CD14-positive monocyte (primary cell): ENCODE results near the gene UBQLN3. TPM values are rescaled to one million over a fixed set of nuclear protein-coding genes. Genes with fewer than 3 reads are reported as not detected.

ENCODE experiments used
- DNase-seq, 3 donors: peaks; one replicate each; pipeline ENCODE4 v3.0.0-alpha.2; 2011 to 2022
- H2AFZ ChIP-seq: 2 replicates; pipeline ENCODE4 v1.6.0; 2012; ENCODE audit warnings: mild to moderate bottlenecking, low read depth, low read length, inconsistent platforms; ENCODE audit not compliant: insufficient read depth, poor library complexity, severe bottlenecking
- H3K27ac ChIP-seq, 2 donors: 1 replicate in 1 of 2; 2 replicates in 1 of 2; pipeline ENCODE4 v1.5.1; 2012 to 2013; ENCODE audit warnings: low read length in 2 of 2, control low read depth in 1 of 2, inconsistent platforms in 1 of 2, low read depth in 1 of 2, mild to moderate bottlenecking in 1 of 2
- H3K27me3 ChIP-seq, 2 donors: one replicate each; pipeline versions ENCODE4 v1.6.0 to v1.6.1; 2011 to 2013; ENCODE audit warnings: low read length in 2 of 2; ENCODE audit not compliant: control insufficient read depth in 2 of 2, insufficient read depth in 2 of 2
- H3K36me3 ChIP-seq, 2 donors: replicated peaks in 1 of 2; 1 replicate in 1 of 2; 2 replicates in 1 of 2; pipeline versions ENCODE4 v1.5.1 to v1.6.1; 2012 to 2013; ENCODE audit warnings: low read length in 2 of 2, control low read depth in 1 of 2, inconsistent platforms in 1 of 2, mild to moderate bottlenecking in 1 of 2; ENCODE audit not compliant: insufficient read depth in 2 of 2, control insufficient read depth in 1 of 2
- H3K4me1 ChIP-seq, 2 donors: 1 replicate in 1 of 2; 2 replicates in 1 of 2; pipeline versions ENCODE4 v1.5.1 to v1.6.1; 2012 to 2013; ENCODE audit warnings: low read length in 2 of 2, control low read depth in 1 of 2, inconsistent platforms in 1 of 2, mild to moderate bottlenecking in 1 of 2, moderate library complexity in 1 of 2; ENCODE audit not compliant: insufficient read depth in 2 of 2, control insufficient read depth in 1 of 2
- H3K4me2 ChIP-seq: replicated peaks from 2 replicates; pipeline ENCODE3; 2012; ENCODE audit warnings: low read length, moderate library complexity, mild to moderate bottlenecking; ENCODE audit not compliant: poor library complexity, severe bottlenecking; ENCODE audit errors: extremely low read depth
- H3K4me3 ChIP-seq, 3 experiments: fragments of 200-600 bp in 1 of 3; sonication (generic) in 1 of 3; replicated peaks in 1 of 3; 1 replicate in 2 of 3; 2 replicates in 1 of 3; pipeline ENCODE4 v1.5.1; 2011 to 2013; ENCODE audit warnings: low read length in 3 of 3, mild to moderate bottlenecking in 3 of 3, control low read depth in 2 of 3, low read depth in 2 of 3, inconsistent platforms in 1 of 3, moderate library complexity in 1 of 3
- H3K79me2 ChIP-seq: 2 replicates; pipeline ENCODE4 v1.6.0; 2012; ENCODE audit warnings: mild to moderate bottlenecking, control low read depth, inconsistent platforms, low read length, moderate library complexity; ENCODE audit not compliant: insufficient read depth
- H3K9ac ChIP-seq: 2 replicates; pipeline ENCODE4 v1.6.0; 2017; ENCODE audit warnings: low read length, mild to moderate bottlenecking; ENCODE audit not compliant: insufficient read depth, poor library complexity, severe bottlenecking
- H3K9me3 ChIP-seq, 2 donors: replicated peaks in 1 of 2; 1 replicate in 1 of 2; 2 replicates in 1 of 2; pipeline versions ENCODE4 v1.5.1 to v1.6.1; 2012 to 2013; ENCODE audit warnings: low read length in 2 of 2, control low read depth in 1 of 2; ENCODE audit not compliant: control insufficient read depth in 1 of 2, insufficient read depth in 1 of 2
- H4K20me1 ChIP-seq: 2 replicates; pipeline ENCODE4 v1.6.0; 2012; ENCODE audit warnings: mild to moderate bottlenecking, low read length, control low read depth, moderate library complexity; ENCODE audit not compliant: insufficient read depth
- H3K27ac Mint-ChIP-seq, 7 donors: one replicate each; pipeline ENCODE4 v1.8.0; 2020; ENCODE audit warnings: mild to moderate bottlenecking in 7 of 7, mixed read lengths in 7 of 7, moderate library complexity in 6 of 7, inconsistent platforms in 2 of 7
- H3K27me3 Mint-ChIP-seq, 3 donors: one replicate each; pipeline ENCODE4 v1.8.0; 2021 to 2022; ENCODE audit warnings: low read depth in 3 of 3, mild to moderate bottlenecking in 3 of 3, mixed read lengths in 3 of 3, moderate library complexity in 3 of 3, inconsistent platforms in 1 of 3
- H3K36me3 Mint-ChIP-seq, 2 donors: one replicate each; pipeline ENCODE4 v1.8.0; 2020; ENCODE audit warnings: mixed read lengths in 2 of 2, inconsistent platforms in 1 of 2, mild to moderate bottlenecking in 1 of 2
- H3K4me1 Mint-ChIP-seq: one replicate; pipeline ENCODE4 v1.8.0; 2020; ENCODE audit warnings: mild to moderate bottlenecking, mixed read lengths
- H3K4me3 Mint-ChIP-seq, 2 donors: one replicate each; pipeline ENCODE4 v1.8.0; 2020; ENCODE audit warnings: mild to moderate bottlenecking in 2 of 2, mixed read lengths in 2 of 2, moderate library complexity in 1 of 2
- H3K9me3 Mint-ChIP-seq, 7 donors: one replicate each; pipeline ENCODE4 v1.8.0; 2020 to 2022; ENCODE audit warnings: mixed read lengths in 7 of 7, mild to moderate bottlenecking in 6 of 7, moderate library complexity in 6 of 7, inconsistent platforms in 2 of 7
- WGBS: methylation state at CpG from one replicate; pipeline ENCODE4 v1.1.5; 2013; ENCODE audit warnings: missing lambda C conversion rate; ENCODE audit not compliant: insufficient coverage; 5-methylcytosine and 5-hydroxymethylcytosine counted together
- intact Hi-C, 2 donors: fragments of 100-400 bp; cut with micrococcal nuclease; formaldehyde crosslinking; loops; one replicate each; pipeline versions ENCODE4 v1.15.0 to v1.15.1; 2023
- polyA plus RNA-seq, 3 donors: library from polyadenylated mRNA; depleted of rRNA in 1 of 3; unstranded in 2 of 3; stranded (reverse) in 1 of 3; fragments of 300-500 nt in 2 of 3; fragments of >200 nt in 1 of 3; fragmentation: Illumina TruSeq in 2 of 3; gene quantifications; 1 replicate in 2 of 3; 2 replicates in 1 of 3; pipeline ENCODE4 v1.2.3, GENCODE V29; 2012 to 2021
- TF ChIP-seq, protein P1 (sequence below): fragments of 200-600 bp; IDR thresholded peaks from one replicate; pipeline ENCODE4 v1.8.0; 2022; ENCODE audit warnings: antibody characterized with exemption, mild to moderate bottlenecking

The UBQLN3 gene
- polyA plus RNA-seq, 3 donors, result not detected

GRCh38 chr11:5541427-5541826 is 31.7 kb upstream of the UBQLN3 start:
- WGBS, result no CpG with 5 or more reads among the region's 1 CpG
- H3K27me3 ChIP-seq, result no peaks in the 10 kb centered on the region
- Mint-ChIP-seq H3K27ac (no peak overlapping the region), H3K4me1 (no peaks in the 10 kb centered on the region), H3K9me3 (peaks cover 0 to 12% (median 6%) of the 10 kb centered on the region in 7 donors), H3K36me3 (no peaks in the 10 kb centered on the region), H3K27me3 (no peaks in the 10 kb centered on the region), H3K4me3 (no peak overlapping the region)
- no peaks in the 10 kb centered on the region for H3K4me1 ChIP-seq
- TF ChIP-seq, protein P1, sequence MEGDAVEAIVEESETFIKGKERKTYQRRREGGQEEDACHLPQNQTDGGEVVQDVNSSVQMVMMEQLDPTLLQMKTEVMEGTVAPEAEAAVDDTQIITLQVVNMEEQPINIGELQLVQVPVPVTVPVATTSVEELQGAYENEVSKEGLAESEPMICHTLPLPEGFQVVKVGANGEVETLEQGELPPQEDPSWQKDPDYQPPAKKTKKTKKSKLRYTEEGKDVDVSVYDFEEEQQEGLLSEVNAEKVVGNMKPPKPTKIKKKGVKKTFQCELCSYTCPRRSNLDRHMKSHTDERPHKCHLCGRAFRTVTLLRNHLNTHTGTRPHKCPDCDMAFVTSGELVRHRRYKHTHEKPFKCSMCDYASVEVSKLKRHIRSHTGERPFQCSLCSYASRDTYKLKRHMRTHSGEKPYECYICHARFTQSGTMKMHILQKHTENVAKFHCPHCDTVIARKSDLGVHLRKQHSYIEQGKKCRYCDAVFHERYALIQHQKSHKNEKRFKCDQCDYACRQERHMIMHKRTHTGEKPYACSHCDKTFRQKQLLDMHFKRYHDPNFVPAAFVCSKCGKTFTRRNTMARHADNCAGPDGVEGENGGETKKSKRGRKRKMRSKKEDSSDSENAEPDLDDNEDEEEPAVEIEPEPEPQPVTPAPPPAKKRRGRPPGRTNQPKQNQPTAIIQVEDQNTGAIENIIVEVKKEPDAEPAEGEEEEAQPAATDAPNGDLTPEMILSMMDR, result no peak
- intact Hi-C loops, result no loop called here
- no peak overlapping the region for H2AFZ ChIP-seq
- H3K36me3 ChIP-seq, result no peaks in the 10 kb centered on the region
- H3K27ac ChIP-seq, result no peak overlapping the region
- H3K4me2 ChIP-seq, result no peak overlapping the region
- no peak overlapping the region for H3K9ac ChIP-seq
- H4K20me1 ChIP-seq, result no peaks in the 10 kb centered on the region
- H3K79me2 ChIP-seq, result no peaks in the 10 kb centered on the region
- no peaks in the 10 kb centered on the region for H3K9me3 ChIP-seq
- no peak for DNase-seq
- H3K4me3 ChIP-seq, result no peak overlapping the region

DNA sequence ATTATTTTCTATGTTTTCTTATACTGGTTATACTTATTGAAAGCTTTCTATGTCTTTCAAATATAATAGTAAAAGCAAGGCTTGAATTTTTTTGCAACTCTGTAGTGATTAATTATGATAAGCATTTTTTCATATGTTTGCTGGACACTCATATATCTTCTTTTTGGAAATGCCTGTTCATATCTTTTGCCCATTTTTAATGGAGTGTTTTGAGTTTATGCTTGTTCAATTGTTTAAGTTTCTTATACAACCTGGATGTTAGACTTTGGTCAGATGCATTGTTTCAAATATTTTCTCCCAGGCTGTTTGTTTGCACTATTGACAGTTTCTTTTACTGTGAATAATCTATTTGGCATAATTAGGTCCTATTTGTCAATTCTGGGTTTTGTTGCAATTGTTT is 26.7 kb upstream of the UBQLN3 start:
- Histone ChIP-seq H3K27ac (no peak overlapping the region), H3K4me1 (no peaks in the 10 kb centered on the region), H3K9me3 (no peaks in the 10 kb centered on the region), H3K27me3 (no peaks in the 10 kb centered on the region), H3K4me3 (no peak overlapping the region), H4K20me1 (no peaks in the 10 kb centered on the region), H3K36me3 (no peaks in the 10 kb centered on the region), H3K9ac (no peak overlapping the region), H3K79me2 (no peaks in the 10 kb centered on the region), H3K4me2 (no peak overlapping the region), H2AFZ (no peak overlapping the region)
- no peak overlapping the region for H3K4me3 Mint-ChIP-seq
- DNase-seq, result no peak
- no peaks in the 10 kb centered on the region for H3K27me3 Mint-ChIP-seq
- TF ChIP-seq, protein P1, result no peak
- intact Hi-C loops, result no loop called here
- H3K27ac Mint-ChIP-seq, result no peak overlapping the region
- peaks cover 0 to 12% (median 6%) of the 10 kb centered on the region in 7 donors for H3K9me3 Mint-ChIP-seq
- peaks cover 6% of the 10 kb centered on the region for H3K4me1 Mint-ChIP-seq
- no peaks in the 10 kb centered on the region for H3K36me3 Mint-ChIP-seq
